CD14-positive monocyte (primary cell): ENCODE measurements around the gene AK6. TPM values are rescaled to one million over a fixed set of nuclear protein-coding genes. Genes with fewer than 3 reads are reported as not detected.

ENCODE experiments used
- DNase-seq, 3 donors: peaks; one replicate each; pipeline ENCODE4 v3.0.0-alpha.2; 2011 to 2022
- H2AFZ ChIP-seq: 2 replicates; pipeline ENCODE4 v1.6.0; 2012; ENCODE audit warnings: mild to moderate bottlenecking, low read depth, low read length, inconsistent platforms; ENCODE audit not compliant: insufficient read depth, poor library complexity, severe bottlenecking
- H3K27ac ChIP-seq, 2 donors: 1 replicate in 1 of 2; 2 replicates in 1 of 2; pipeline ENCODE4 v1.5.1; 2012 to 2013; ENCODE audit warnings: low read length in 2 of 2, control low read depth in 1 of 2, inconsistent platforms in 1 of 2, low read depth in 1 of 2, mild to moderate bottlenecking in 1 of 2
- H3K27me3 ChIP-seq, 2 donors: one replicate each; pipeline versions ENCODE4 v1.6.0 to v1.6.1; 2011 to 2013; ENCODE audit warnings: low read length in 2 of 2; ENCODE audit not compliant: control insufficient read depth in 2 of 2, insufficient read depth in 2 of 2
- H3K36me3 ChIP-seq, 2 donors: replicated peaks in 1 of 2; 1 replicate in 1 of 2; 2 replicates in 1 of 2; pipeline versions ENCODE4 v1.5.1 to v1.6.1; 2012 to 2013; ENCODE audit warnings: low read length in 2 of 2, control low read depth in 1 of 2, inconsistent platforms in 1 of 2, mild to moderate bottlenecking in 1 of 2; ENCODE audit not compliant: insufficient read depth in 2 of 2, control insufficient read depth in 1 of 2
- H3K4me1 ChIP-seq, 2 donors: 1 replicate in 1 of 2; 2 replicates in 1 of 2; pipeline versions ENCODE4 v1.5.1 to v1.6.1; 2012 to 2013; ENCODE audit warnings: low read length in 2 of 2, control low read depth in 1 of 2, inconsistent platforms in 1 of 2, mild to moderate bottlenecking in 1 of 2, moderate library complexity in 1 of 2; ENCODE audit not compliant: insufficient read depth in 2 of 2, control insufficient read depth in 1 of 2
- H3K4me2 ChIP-seq: replicated peaks from 2 replicates; pipeline ENCODE3; 2012; ENCODE audit warnings: low read length, moderate library complexity, mild to moderate bottlenecking; ENCODE audit not compliant: poor library complexity, severe bottlenecking; ENCODE audit errors: extremely low read depth
- H3K4me3 ChIP-seq, 3 experiments: fragments of 200-600 bp in 1 of 3; sonication (generic) in 1 of 3; replicated peaks in 1 of 3; 1 replicate in 2 of 3; 2 replicates in 1 of 3; pipeline ENCODE4 v1.5.1; 2011 to 2013; ENCODE audit warnings: low read length in 3 of 3, mild to moderate bottlenecking in 3 of 3, control low read depth in 2 of 3, low read depth in 2 of 3, inconsistent platforms in 1 of 3, moderate library complexity in 1 of 3
- H3K79me2 ChIP-seq: 2 replicates; pipeline ENCODE4 v1.6.0; 2012; ENCODE audit warnings: mild to moderate bottlenecking, control low read depth, inconsistent platforms, low read length, moderate library complexity; ENCODE audit not compliant: insufficient read depth
- H3K9ac ChIP-seq: 2 replicates; pipeline ENCODE4 v1.6.0; 2017; ENCODE audit warnings: low read length, mild to moderate bottlenecking; ENCODE audit not compliant: insufficient read depth, poor library complexity, severe bottlenecking
- H3K9me3 ChIP-seq, 2 donors: replicated peaks in 1 of 2; 1 replicate in 1 of 2; 2 replicates in 1 of 2; pipeline versions ENCODE4 v1.5.1 to v1.6.1; 2012 to 2013; ENCODE audit warnings: low read length in 2 of 2, control low read depth in 1 of 2; ENCODE audit not compliant: control insufficient read depth in 1 of 2, insufficient read depth in 1 of 2
- H4K20me1 ChIP-seq: 2 replicates; pipeline ENCODE4 v1.6.0; 2012; ENCODE audit warnings: mild to moderate bottlenecking, low read length, control low read depth, moderate library complexity; ENCODE audit not compliant: insufficient read depth
- H3K27ac Mint-ChIP-seq, 7 donors: one replicate each; pipeline ENCODE4 v1.8.0; 2020; ENCODE audit warnings: mild to moderate bottlenecking in 7 of 7, mixed read lengths in 7 of 7, moderate library complexity in 6 of 7, inconsistent platforms in 2 of 7
- H3K27me3 Mint-ChIP-seq, 3 donors: one replicate each; pipeline ENCODE4 v1.8.0; 2021 to 2022; ENCODE audit warnings: low read depth in 3 of 3, mild to moderate bottlenecking in 3 of 3, mixed read lengths in 3 of 3, moderate library complexity in 3 of 3, inconsistent platforms in 1 of 3
- H3K36me3 Mint-ChIP-seq, 2 donors: one replicate each; pipeline ENCODE4 v1.8.0; 2020; ENCODE audit warnings: mixed read lengths in 2 of 2, inconsistent platforms in 1 of 2, mild to moderate bottlenecking in 1 of 2
- H3K4me1 Mint-ChIP-seq: one replicate; pipeline ENCODE4 v1.8.0; 2020; ENCODE audit warnings: mild to moderate bottlenecking, mixed read lengths
- H3K4me3 Mint-ChIP-seq, 2 donors: one replicate each; pipeline ENCODE4 v1.8.0; 2020; ENCODE audit warnings: mild to moderate bottlenecking in 2 of 2, mixed read lengths in 2 of 2, moderate library complexity in 1 of 2
- H3K9me3 Mint-ChIP-seq, 7 donors: one replicate each; pipeline ENCODE4 v1.8.0; 2020 to 2022; ENCODE audit warnings: mixed read lengths in 7 of 7, mild to moderate bottlenecking in 6 of 7, moderate library complexity in 6 of 7, inconsistent platforms in 2 of 7
- CTCF ChIP-seq: fragments of 200-600 bp; IDR thresholded peaks from one replicate; pipeline ENCODE4 v1.8.0; 2022; ENCODE audit warnings: antibody characterized with exemption, mild to moderate bottlenecking
- WGBS: methylation state at CpG from one replicate; pipeline ENCODE4 v1.1.5; 2013; ENCODE audit warnings: missing lambda C conversion rate; ENCODE audit not compliant: insufficient coverage; 5-methylcytosine and 5-hydroxymethylcytosine counted together
- intact Hi-C, 2 donors: fragments of 100-400 bp; cut with micrococcal nuclease; formaldehyde crosslinking; loops; one replicate each; pipeline versions ENCODE4 v1.15.0 to v1.15.1; 2023
- polyA plus RNA-seq, 3 donors: library from polyadenylated mRNA; depleted of rRNA in 1 of 3; unstranded in 2 of 3; stranded (reverse) in 1 of 3; fragments of 300-500 nt in 2 of 3; fragments of >200 nt in 1 of 3; fragmentation: Illumina TruSeq in 2 of 3; gene quantifications; 1 replicate in 2 of 3; 2 replicates in 1 of 3; pipeline ENCODE4 v1.2.3, GENCODE V29; 2012 to 2021

The AK6 gene
- polyA plus RNA-seq, 3 donors, result 7.6 to 50.3 (median 30.6) TPM

DNA sequence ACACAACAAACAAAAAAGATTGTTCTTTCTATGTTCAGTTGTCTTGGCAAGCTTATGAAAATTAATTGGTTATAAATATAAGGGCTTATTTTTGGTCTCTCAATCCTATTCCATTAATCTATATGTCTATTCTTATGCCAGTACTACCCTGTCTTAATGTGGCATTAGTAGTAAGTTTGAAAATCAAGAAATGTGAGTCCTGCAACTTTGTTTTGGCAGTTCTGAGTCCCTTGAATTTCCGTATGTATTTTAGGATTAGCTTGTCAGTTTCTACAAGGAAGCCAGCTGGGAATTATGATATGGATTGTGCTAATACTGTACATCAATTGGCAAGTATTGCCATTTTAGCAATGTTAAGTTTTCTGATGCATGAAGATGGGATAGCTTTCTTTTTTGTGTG lies 26.2 kb downstream of the AK6 start:
- intact Hi-C loops, result no loop called here

GRCh38 chr5:69341520-69342161 lies 27.7 kb downstream of the AK6 start:
- H3K4me3 Mint-ChIP-seq, result no peak overlapping the region
- Histone ChIP-seq H3K36me3 (no peaks in the 10 kb centered on the region), H3K4me1 (no peaks in the 10 kb centered on the region), H4K20me1 (no peaks in the 10 kb centered on the region), H3K27me3 (no peaks in the 10 kb centered on the region), H2AFZ (no peak overlapping the region), H3K9me3 (no peaks in the 10 kb centered on the region), H3K4me3 (no peak overlapping the region), H3K4me2 (no peak overlapping the region), H3K79me2 (no peaks in the 10 kb centered on the region), H3K27ac (no peak overlapping the region), H3K9ac (no peak overlapping the region)
- DNase-seq, result no peak
- intact Hi-C loops, result no loop called here
- H3K9me3 Mint-ChIP-seq, result no peaks in the 10 kb centered on the region
- H3K4me1 Mint-ChIP-seq, result no peaks in the 10 kb centered on the region
- no peaks in the 10 kb centered on the region for H3K27me3 Mint-ChIP-seq
- H3K27ac Mint-ChIP-seq, result no peak overlapping the region
- TF ChIP-seq CTCF, result no peak
- no peaks in the 10 kb centered on the region for H3K36me3 Mint-ChIP-seq
- WGBS, result no CpG with 5 or more reads among the region's 4 CpGs

More for the DNA sequence above, 26.2 kb downstream of the AK6 start:
- H4K20me1 ChIP-seq, result no peaks in the 10 kb centered on the region
- H3K4me2 ChIP-seq, result no peak overlapping the region
- no peaks in the 10 kb centered on the region for H3K79me2 ChIP-seq
- Mint-ChIP-seq H3K36me3 (no peaks in the 10 kb centered on the region), H3K4me1 (no peaks in the 10 kb centered on the region), H3K9me3 (no peaks in the 10 kb centered on the region), H3K4me3 (no peak overlapping the region), H3K27me3 (peaks cover 0 to 4% (median 0%) of the 10 kb centered on the region in 3 donors), H3K27ac (no peak overlapping the region)
- H3K4me1 ChIP-seq, result no peaks in the 10 kb centered on the region
- no peak overlapping the region for H3K27ac ChIP-seq
- no peaks in the 10 kb centered on the region for H3K27me3 ChIP-seq
- no peak for TF ChIP-seq CTCF
- H3K9ac ChIP-seq, result no peak overlapping the region
- 100% methylated on average over 1 of the region's 1 CpG for WGBS
- no peak overlapping the region for H2AFZ ChIP-seq
- DNase-seq, result no peak
- H3K36me3 ChIP-seq, result no peaks in the 10 kb centered on the region
- no peaks in the 10 kb centered on the region for H3K9me3 ChIP-seq
- H3K4me3 ChIP-seq, result no peak overlapping the region
